SJSA1 (cell line): ENCODE measurements around the gene SMIM36. TPM values are rescaled to one million over a fixed set of nuclear protein-coding genes. Genes with fewer than 3 reads are reported as not detected.
"Not testable (repeated sequence)": the region's sequence is repeated elsewhere in the genome, so short reads cannot be mapped to it uniquely, and the experiment has no call there.

Experiments
- DNase-seq, 2 experiments: peaks; one replicate each; pipeline ENCODE4 v3.0.0-alpha.2; 2015 to 2020; ENCODE audit warnings: low spot score in 2 of 2, low read depth in 1 of 2
- H3K27ac ChIP-seq: fragments of 250-450 bp; sonication (Bioruptor Pico); 2 replicates; pipeline ENCODE4 v1.5.1; 2020; ENCODE audit warnings: mild to moderate bottlenecking, moderate library complexity
- H3K27me3 ChIP-seq: fragments of 250-450 bp; sonication (Bioruptor Pico); replicated peaks from 2 replicates; pipeline ENCODE4 v1.5.1; 2020; ENCODE audit warnings: mild to moderate bottlenecking, moderate library complexity
- H3K36me3 ChIP-seq: fragments of 250-450 bp; sonication (Bioruptor Pico); 2 replicates; pipeline ENCODE4 v1.5.1; 2020; ENCODE audit warnings: mild to moderate bottlenecking
- H3K4me1 ChIP-seq: fragments of 250-450 bp; sonication (Bioruptor Pico); replicated peaks from 2 replicates; pipeline ENCODE4 v1.6.1; 2021; ENCODE audit warnings: mild to moderate bottlenecking
- H3K4me3 ChIP-seq: fragments of 250-450 bp; sonication (Bioruptor Pico); 2 replicates; pipeline ENCODE4 v1.5.1; 2020; ENCODE audit warnings: mild to moderate bottlenecking
- H3K9me3 ChIP-seq: fragments of 250-450 bp; sonication (Bioruptor Pico); replicated peaks from 2 replicates; pipeline ENCODE4 v1.5.1; 2020; ENCODE audit warnings: mild to moderate bottlenecking
- total RNA-seq: library from RNA; depleted of rRNA; stranded (reverse); fragments of >200 nt; shearing (Covaris generic); gene quantifications from 2 replicates; pipeline ENCODE4 v1.2.3, GENCODE V29; 2014

SMIM36 gene
- total RNA-seq, 1 experiment from 2014 or later: not detected

- Histone ChIP-seq H3K9me3 (no peaks in the 10 kb centered on the region), H3K27me3 (no peaks in the 10 kb centered on the region), H3K4me3 (no peak overlapping the region), H3K36me3 (no peaks in the 10 kb centered on the region), H3K27ac (no peak overlapping the region), H3K4me1 (peaks cover 61% of the 10 kb centered on the region)
- DNase-seq: no peak
Measured at GRCh38 chr17:55456307-55457240, 54.7 kb downstream of the SMIM36 start.

- Histone ChIP-seq H3K36me3 (no peaks in the 10 kb centered on the region), H3K27me3 (no peaks in the 10 kb centered on the region), H3K4me1 (peaks cover 70% of the 10 kb centered on the region), H3K9me3 (no peaks in the 10 kb centered on the region), H3K4me3 (no peak overlapping the region), H3K27ac (peak overlapping the region; percentile 77)
- peak; percentile 66 to 84 for DNase-seq
Measured at GRCh38 chr17:55454906-55455474, 56.3 kb downstream of the SMIM36 start.

- Histone ChIP-seq H3K4me1 (peaks cover 65% of the 10 kb centered on the region), H3K27ac (peak overlapping the region; percentile 77; the same call in 1 of the 2 replicates)
Measured at GRCh38 chr17:55453839-55454557, 57.3 kb downstream of the SMIM36 start.

GRCh38 chr17:55452139-55452790 is 59.0 kb downstream of the SMIM36 start:
- Histone ChIP-seq H3K4me1 (peaks cover 60% of the 10 kb centered on the region), H3K4me3 (no peak overlapping the region), H3K27me3 (no peaks in the 10 kb centered on the region), H3K9me3 (no peaks in the 10 kb centered on the region), H3K36me3 (no peaks in the 10 kb centered on the region), H3K27ac (peak overlapping the region; percentile 71)
- DNase-seq: peak; percentile 77 to 86

More at GRCh38 chr17:55453839-55454557, 57.3 kb downstream of the SMIM36 start:
- no peak for DNase-seq
- Histone ChIP-seq H3K9me3 (no peaks in the 10 kb centered on the region), H3K27me3 (no peaks in the 10 kb centered on the region), H3K4me3 (no peak overlapping the region), H3K36me3 (no peaks in the 10 kb centered on the region)

GRCh38 chr17:55451758-55452138 is 59.5 kb downstream of the SMIM36 start:
- H3K36me3 ChIP-seq: no peaks in the 10 kb centered on the region
- H3K9me3 ChIP-seq: no peaks in the 10 kb centered on the region
- no peaks in the 10 kb centered on the region for H3K27me3 ChIP-seq
- no peak overlapping the region for H3K4me3 ChIP-seq
- peak overlapping the region; percentile 71 for H3K27ac ChIP-seq
- peaks cover 62% of the 10 kb centered on the region for H3K4me1 ChIP-seq
- DNase-seq: no peak

GRCh38 chr17:55451203-55451641 is 60.0 kb downstream of the SMIM36 start:
- peak; percentile 56 to 78 for DNase-seq
- Histone ChIP-seq H3K9me3 (no peaks in the 10 kb centered on the region), H3K36me3 (no peaks in the 10 kb centered on the region), H3K27ac (peak overlapping the region; percentile 71; the same call in 1 of the 2 replicates), H3K27me3 (no peaks in the 10 kb centered on the region), H3K4me3 (no peak overlapping the region), H3K4me1 (peaks cover 58% of the 10 kb centered on the region)

GRCh38 chr17:55450232-55450825 is 60.9 kb downstream of the SMIM36 start:
- Histone ChIP-seq H3K4me1 (peaks cover 49% of the 10 kb centered on the region), H3K27ac (no peak overlapping the region), H3K9me3 (no peaks in the 10 kb centered on the region), H3K4me3 (no peak overlapping the region), H3K27me3 (no peaks in the 10 kb centered on the region), H3K36me3 (no peaks in the 10 kb centered on the region)
- no peak for DNase-seq

GRCh38 chr17:55448681-55449080 is 62.6 kb downstream of the SMIM36 start:
- Histone ChIP-seq H3K4me1 (peaks cover 41% of the 10 kb centered on the region), H3K27ac (no peak overlapping the region), H3K9me3 (no peaks in the 10 kb centered on the region), H3K4me3 (no peak overlapping the region), H3K27me3 (no peaks in the 10 kb centered on the region), H3K36me3 (no peaks in the 10 kb centered on the region)
- no peak for DNase-seq

- peaks cover 40% of the 10 kb centered on the region for H3K4me1 ChIP-seq
- no peaks in the 10 kb centered on the region for H3K9me3 ChIP-seq
- H3K36me3 ChIP-seq: no peaks in the 10 kb centered on the region
- DNase-seq: no peak
- no peak overlapping the region for H3K27ac ChIP-seq
- H3K27me3 ChIP-seq: no peaks in the 10 kb centered on the region
- H3K4me3 ChIP-seq: no peak overlapping the region
Measured at GRCh38 chr17:55446581-55447205, 64.6 kb downstream of the SMIM36 start.

GRCh38 chr17:55446004-55446403 is 65.2 kb downstream of the SMIM36 start:
- H3K27me3 ChIP-seq, H3K9me3 ChIP-seq, DNase-seq, H3K27ac ChIP-seq, H3K4me3 ChIP-seq, H3K36me3 ChIP-seq: not testable (repeated sequence)
- peaks cover 40% of the 10 kb centered on the region for H3K4me1 ChIP-seq

- Histone ChIP-seq H3K27ac (no peak overlapping the region), H3K27me3 (no peaks in the 10 kb centered on the region), H3K36me3 (no peaks in the 10 kb centered on the region), H3K4me3 (no peak overlapping the region), H3K4me1 (peaks cover 41% of the 10 kb centered on the region), H3K9me3 (no peaks in the 10 kb centered on the region)
- no peak for DNase-seq
Measured at GRCh38 chr17:55444471-55445441, 66.5 kb downstream of the SMIM36 start.

- H3K4me1 ChIP-seq: peaks cover 45% of the 10 kb centered on the region
- no peaks in the 10 kb centered on the region for H3K9me3 ChIP-seq
Measured at GRCh38 chr17:55443904-55444303, 67.3 kb downstream of the SMIM36 start.

More at GRCh38 chr17:55443904-55444303, 67.3 kb downstream of the SMIM36 start:
- DNase-seq: no peak
- H3K27me3 ChIP-seq: no peaks in the 10 kb centered on the region
- H3K36me3 ChIP-seq: no peaks in the 10 kb centered on the region
- H3K27ac ChIP-seq: no peak overlapping the region
- no peak overlapping the region for H3K4me3 ChIP-seq
